Activated CD8-positive, alpha-beta memory T cell treated with anti-CD3 and anti-CD28 coated beads, Interleukin-2, amount 50 U/mL, for 4 hours (primary cell): ENCODE results near the gene COL15A1.

Experiments
- DNase-seq: peaks from one replicate; pipeline ENCODE4 v3.0.0-alpha.2; 2020

Gene COL15A1

GRCh38 chr9:99119976-99120655 lies 176.4 kb downstream of the COL15A1 start:
- no peak for DNase-seq
